OCI-LY7 (cell line): ENCODE measurements around the gene CTAGE4. TPM values are rescaled to one million over a fixed set of nuclear protein-coding genes. Genes with fewer than 3 reads are reported as not detected.
"Not testable (repeated sequence)": the region's sequence is repeated elsewhere in the genome, so short reads cannot be mapped to it uniquely, and the experiment has no call there.

ENCODE experiments used
- BruUV-seq: library from RNA; stranded (reverse); fragments of 400-500 nt; replicated peaks from 2 replicates; lab custom pipeline; 2021; lab: Mats Ljungman, UMichigan
- CTCF ChIA-PET: fragments of 300-600 bp; sonication (Branson Sonifier 250); formaldehyde crosslinking; loops from one replicate; lab custom pipeline; 2022; ENCODE audit warnings: antibody characterized with exemption; ENCODE audit not compliant: unreplicated experiment; lab: Charles Lee
- POLR2A ChIA-PET: fragments of 300-600 bp; sonication (Branson Sonifier 250); formaldehyde crosslinking; loops from one replicate; lab custom pipeline; 2022; ENCODE audit warnings: antibody characterized with exemption; lab: Charles Lee
- DNase-seq: peaks from one replicate; pipeline ENCODE4 v3.0.0-alpha.2; 2015; ENCODE audit warnings: low spot score
- H2AFZ ChIP-seq: fragments of 200-600 bp; sonication (generic), shearing (Covaris generic); 2 replicates; pipeline ENCODE4 v1.6.1; 2014; ENCODE audit warnings: mild to moderate bottlenecking, antibody characterized with exemption, low read length, moderate library complexity
- H3K27ac ChIP-seq: fragments of 200-600 bp; sonication (generic); 2 replicates; pipeline ENCODE4 v1.5.1; 2014; ENCODE audit warnings: mixed run types, low read depth, mild to moderate bottlenecking, moderate library complexity, low read length, inconsistent platforms; ENCODE audit not compliant: poor library complexity, severe bottlenecking
- H3K36me3 ChIP-seq: fragments of 200-600 bp; sonication (generic); 2 replicates; pipeline ENCODE4 v1.6.1; 2014; ENCODE audit warnings: mild to moderate bottlenecking, antibody characterized with exemption, low read length, moderate library complexity, mixed read lengths; ENCODE audit not compliant: insufficient read depth
- H3K4me1 ChIP-seq: fragments of 200-600 bp; sonication (generic); 2 replicates; pipeline ENCODE4 v1.5.1; 2014; ENCODE audit warnings: mild to moderate bottlenecking, low read length; ENCODE audit not compliant: insufficient read depth, poor library complexity, severe bottlenecking
- H3K4me2 ChIP-seq: fragments of 200-600 bp; sonication (generic); 2 replicates; pipeline ENCODE4 v1.6.1; 2014; ENCODE audit warnings: mild to moderate bottlenecking, low read length
- H3K4me3 ChIP-seq: fragments of 200-600 bp; sonication (generic); 2 replicates; pipeline ENCODE4 v1.5.1; 2014; ENCODE audit warnings: mild to moderate bottlenecking, low read depth, low read length; ENCODE audit not compliant: poor library complexity, severe bottlenecking
- H3K79me2 ChIP-seq: fragments of 200-600 bp; sonication (generic); 2 replicates; pipeline ENCODE4 v1.6.1; 2016; ENCODE audit warnings: low read depth, mild to moderate bottlenecking, low read length, moderate library complexity, mixed read lengths; ENCODE audit not compliant: insufficient read depth
- H3K9me2 ChIP-seq: fragments of 200-600 bp; sonication (generic); 2 replicates; pipeline ENCODE4 v1.6.1; 2016; ENCODE audit warnings: mild to moderate bottlenecking, low read length, mixed read lengths; ENCODE audit not compliant: insufficient read depth
- H3K9me3 ChIP-seq: fragments of 200-600 bp; sonication (generic); 2 replicates; pipeline ENCODE4 v1.6.1; 2014; ENCODE audit warnings: mild to moderate bottlenecking, mixed run types, low read length, mixed read lengths
- H4K20me1 ChIP-seq: fragments of 200-600 bp; sonication (generic); 2 replicates; pipeline ENCODE4 v1.6.1; 2014; ENCODE audit warnings: mild to moderate bottlenecking, antibody characterized with exemption, low read length, moderate library complexity, mixed read lengths; ENCODE audit not compliant: insufficient read depth
- intact Hi-C: fragments of 100-400 bp; cut with micrococcal nuclease; formaldehyde crosslinking; loops from one replicate; pipeline ENCODE4 v1.10.0; 2022; ENCODE audit not compliant: unreplicated experiment
- total RNA-seq, 2 experiments: library from RNA; depleted of rRNA in 1 of 2; stranded (reverse); fragments of >200 nt in 1 of 2; shearing (Covaris generic) in 1 of 2; gene quantifications; 2 replicates each; pipeline ENCODE4 v1.2.3, GENCODE V29; 2014 to 2022

CTAGE4 gene
- total RNA-seq, 2 experiments from 2014 or later, result not detected

GRCh38 chr7:144188578-144189171 lies 5.4 kb downstream of the CTAGE4 start:
- H3K27ac ChIP-seq, H3K4me3 ChIP-seq, H3K9me2 ChIP-seq, intact Hi-C loops, BruUV-seq, H3K4me1 ChIP-seq, H3K36me3 ChIP-seq, CTCF ChIA-PET, H3K4me2 ChIP-seq, H3K9me3 ChIP-seq, DNase-seq, H3K79me2 ChIP-seq, H2AFZ ChIP-seq, H4K20me1 ChIP-seq, POLR2A ChIA-PET: not testable (repeated sequence)

GRCh38 chr7:144193782-144194181 lies 10.5 kb downstream of the CTAGE4 start:
- H3K79me2 ChIP-seq, H3K4me1 ChIP-seq, BruUV-seq, H3K4me2 ChIP-seq, H2AFZ ChIP-seq, DNase-seq, H3K9me2 ChIP-seq, H3K27ac ChIP-seq, H3K4me3 ChIP-seq, POLR2A ChIA-PET, intact Hi-C loops, H3K36me3 ChIP-seq, H4K20me1 ChIP-seq, CTCF ChIA-PET, H3K9me3 ChIP-seq: not testable (repeated sequence)

DNA sequence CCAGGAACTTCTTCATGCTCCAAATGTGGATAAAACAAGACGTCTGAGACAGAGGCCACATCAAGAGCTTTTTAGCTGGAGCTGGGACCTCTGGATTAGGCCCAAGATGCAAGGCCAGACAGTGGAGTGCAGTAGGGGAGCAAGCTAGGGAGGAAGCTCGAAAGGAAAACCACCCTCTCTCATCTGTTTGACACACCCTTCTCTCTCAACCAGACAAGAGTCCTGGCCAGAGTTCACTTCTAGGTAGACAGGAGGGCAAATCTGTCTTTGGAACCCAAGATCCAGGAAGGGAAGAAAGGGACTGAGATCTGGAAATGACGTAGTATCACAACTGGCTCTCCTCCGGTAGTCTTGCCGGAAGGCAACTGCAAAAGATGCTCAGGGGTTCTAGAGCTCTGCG lies 11.2 kb downstream of the CTAGE4 start:
- H4K20me1 ChIP-seq, H3K27ac ChIP-seq, BruUV-seq, H2AFZ ChIP-seq, H3K36me3 ChIP-seq, intact Hi-C loops, H3K79me2 ChIP-seq, H3K4me3 ChIP-seq, DNase-seq, H3K4me1 ChIP-seq, POLR2A ChIA-PET, H3K4me2 ChIP-seq, H3K9me3 ChIP-seq, H3K9me2 ChIP-seq, CTCF ChIA-PET: not testable (repeated sequence)

DNA sequence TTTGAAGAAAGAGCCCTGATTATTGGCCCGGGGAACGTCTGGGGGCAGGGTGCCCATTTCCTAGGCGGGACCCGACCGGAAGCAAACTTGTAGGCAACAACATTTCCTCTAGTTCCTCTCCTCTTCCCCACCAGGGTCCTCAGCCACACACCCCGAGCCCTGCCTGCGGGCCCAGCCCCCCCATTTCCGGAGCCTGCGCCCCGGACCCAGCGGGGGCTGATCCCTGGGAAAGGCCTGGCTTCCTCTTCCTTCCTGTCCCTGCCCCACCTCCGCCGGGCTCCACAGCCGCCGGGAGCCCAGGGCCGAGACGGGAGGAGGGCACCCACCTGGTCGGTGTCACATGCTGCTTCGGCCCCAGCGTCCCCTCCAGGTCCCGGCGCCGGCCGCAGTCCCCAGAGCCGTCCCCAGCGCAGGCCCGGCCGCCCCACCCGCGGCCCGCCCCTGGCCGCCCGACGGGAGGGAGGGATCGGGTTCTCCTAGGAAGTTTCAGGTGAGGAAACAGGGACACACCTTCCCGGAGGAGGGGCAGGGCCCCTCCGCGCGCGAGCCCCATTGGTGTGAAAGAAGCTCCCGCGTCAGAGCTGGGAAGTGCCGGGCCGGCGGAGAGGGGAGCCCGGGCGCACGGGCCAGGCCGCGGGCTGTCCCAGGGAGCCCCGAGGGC lies 12.1 kb downstream of the CTAGE4 start, which contains the start of gene ARHGEF35:
TSS of gene ARHGEF35 (minus strand) at position 622 of the 661 bp plus-strand sequence. CDS start 7,450 bp downstream, outside the sequence.
- intact Hi-C loops, H3K4me1 ChIP-seq, H3K79me2 ChIP-seq, H3K4me3 ChIP-seq, POLR2A ChIA-PET, DNase-seq, H3K9me2 ChIP-seq, BruUV-seq, H3K4me2 ChIP-seq, H3K27ac ChIP-seq, H4K20me1 ChIP-seq, H3K36me3 ChIP-seq, H3K9me3 ChIP-seq, H2AFZ ChIP-seq, CTCF ChIA-PET: not testable (repeated sequence)

DNA sequence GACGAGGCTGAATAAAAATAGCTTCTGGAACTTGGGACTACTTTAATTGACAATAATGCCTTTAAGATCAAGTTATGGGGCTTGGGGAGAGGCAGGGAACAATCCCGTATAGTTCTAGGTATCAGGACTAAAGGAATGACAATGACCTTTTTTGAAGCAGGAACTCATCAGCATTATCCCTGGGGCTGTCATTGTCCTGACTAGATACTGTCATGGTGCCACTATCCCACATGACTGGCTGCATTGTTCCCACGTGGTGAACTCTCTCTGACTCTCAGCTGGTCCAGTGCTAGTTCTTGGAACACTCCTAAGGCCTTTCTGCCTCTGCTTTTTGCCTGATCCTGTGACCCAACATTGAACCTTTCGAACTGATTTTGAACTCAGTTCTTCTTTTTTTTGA lies 15.7 kb downstream of the CTAGE4 start:
- H3K79me2 ChIP-seq, H3K4me1 ChIP-seq, H3K36me3 ChIP-seq, H2AFZ ChIP-seq, POLR2A ChIA-PET, H3K4me3 ChIP-seq, BruUV-seq, H3K9me2 ChIP-seq, DNase-seq, CTCF ChIA-PET, H3K4me2 ChIP-seq, H4K20me1 ChIP-seq, H3K27ac ChIP-seq, H3K9me3 ChIP-seq, intact Hi-C loops: not testable (repeated sequence)

DNA sequence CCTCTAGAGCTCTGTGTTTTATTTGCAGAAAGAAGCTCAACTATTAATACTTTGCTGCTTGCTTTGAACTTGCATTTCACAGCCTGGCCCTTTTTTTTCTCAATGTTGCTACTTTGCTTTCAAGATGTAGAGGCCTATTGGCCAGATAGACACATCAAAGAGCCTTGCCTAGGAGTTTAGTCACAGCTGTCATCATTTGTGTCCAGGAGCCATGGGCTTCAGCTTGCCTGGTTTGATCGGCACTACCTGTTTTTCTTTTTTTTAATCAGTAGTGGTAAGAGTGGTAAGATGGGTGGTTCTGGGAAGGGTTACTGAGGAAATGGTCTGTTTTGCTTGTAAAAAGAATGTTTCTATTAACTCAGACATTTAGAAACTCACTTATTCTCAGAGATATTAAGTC lies 18.7 kb downstream of the CTAGE4 start:
- H3K27ac ChIP-seq, H4K20me1 ChIP-seq, H3K4me3 ChIP-seq, H3K79me2 ChIP-seq, H3K9me2 ChIP-seq, CTCF ChIA-PET, BruUV-seq, H3K36me3 ChIP-seq, H3K9me3 ChIP-seq, H2AFZ ChIP-seq, H3K4me2 ChIP-seq, POLR2A ChIA-PET, intact Hi-C loops, DNase-seq, H3K4me1 ChIP-seq: not testable (repeated sequence)
